Memory B cell (primary cell): ENCODE results near the gene SLC1A2.

ENCODE experiments used
- ATAC-seq: fragments of 150-1000 bp; cut with Tn5 transposase; 2 replicates; pipeline ENCODE4 v1.10.0; 2021; ENCODE audit warnings: low read depth, mild to moderate bottlenecking, moderate library complexity
- DNase-seq, 2 donors: peaks; one replicate each; pipeline ENCODE4 v3.0.0; 2022; ENCODE audit warnings: low spot score in 2 of 2
- H3K27ac Mint-ChIP-seq: one replicate; pipeline ENCODE4 v1.8.0; 2022; ENCODE audit warnings: mild to moderate bottlenecking, moderate library complexity, mixed read lengths
- H3K27me3 Mint-ChIP-seq: one replicate; pipeline ENCODE4 v1.8.0; 2022; ENCODE audit warnings: mixed read lengths
- H3K36me3 Mint-ChIP-seq: one replicate; pipeline ENCODE4 v1.8.0; 2022; ENCODE audit warnings: mild to moderate bottlenecking, mixed read lengths
- H3K4me1 Mint-ChIP-seq: one replicate; pipeline ENCODE4 v1.8.0; 2022; ENCODE audit warnings: mixed read lengths
- H3K4me3 Mint-ChIP-seq: one replicate; pipeline ENCODE4 v1.8.0; 2022; ENCODE audit warnings: mild to moderate bottlenecking, moderate library complexity, mixed read lengths
- H3K9me3 Mint-ChIP-seq: one replicate; pipeline ENCODE4 v1.8.0; 2022; ENCODE audit warnings: mixed read lengths

The SLC1A2 gene

GRCh38 chr11:35398881-35399280, 20.5 kb downstream of the SLC1A2 start:
- DNase-seq (no peak), ATAC-seq (no peak)
- Mint-ChIP-seq H3K9me3 (no peaks in the 10 kb centered on the region), H3K4me3 (no peak overlapping the region), H3K27me3 (peaks cover 4% of the 10 kb centered on the region), H3K27ac (no peak overlapping the region), H3K36me3 (no peaks in the 10 kb centered on the region), H3K4me1 (no peaks in the 10 kb centered on the region)

GRCh38 chr11:35394941-35395340, 24.4 kb downstream of the SLC1A2 start:
- Mint-ChIP-seq H3K27me3 (peaks cover 4% of the 10 kb centered on the region), H3K36me3 (no peaks in the 10 kb centered on the region), H3K27ac (no peak overlapping the region), H3K4me3 (no peak overlapping the region), H3K9me3 (no peaks in the 10 kb centered on the region), H3K4me1 (peaks cover 13% of the 10 kb centered on the region)
- ATAC-seq = no peak
- no peak for DNase-seq

- DNase-seq (no peak), ATAC-seq (no peak)
- no peaks in the 10 kb centered on the region for H3K36me3 Mint-ChIP-seq
- H3K4me3 Mint-ChIP-seq = no peak overlapping the region
- H3K27me3 Mint-ChIP-seq = peaks cover under 1% of the 10 kb centered on the region
- H3K9me3 Mint-ChIP-seq = no peaks in the 10 kb centered on the region
- H3K27ac Mint-ChIP-seq = no peak overlapping the region
- peaks cover 13% of the 10 kb centered on the region for H3K4me1 Mint-ChIP-seq
Observed at GRCh38 chr11:35393098-35393497, 26.3 kb downstream of the SLC1A2 start.

GRCh38 chr11:35391922-35392688, 27.3 kb downstream of the SLC1A2 start:
- Mint-ChIP-seq H3K27ac (peak overlapping the region; percentile 68), H3K36me3 (no peaks in the 10 kb centered on the region), H3K27me3 (no peaks in the 10 kb centered on the region), H3K4me3 (peak overlapping the region; percentile 74), H3K9me3 (no peaks in the 10 kb centered on the region), H3K4me1 (peaks cover 13% of the 10 kb centered on the region)
- ATAC-seq (peak; percentile 75), DNase-seq (peak; percentile 86 to 91)

GRCh38 chr11:35390737-35391682, 28.3 kb downstream of the SLC1A2 start:
- Mint-ChIP-seq H3K36me3 (no peaks in the 10 kb centered on the region), H3K4me1 (peaks cover 13% of the 10 kb centered on the region), H3K27ac (peak overlapping the region; percentile 68), H3K27me3 (no peaks in the 10 kb centered on the region), H3K4me3 (peak overlapping the region; percentile 74), H3K9me3 (no peaks in the 10 kb centered on the region)
- ATAC-seq (peak; percentile 69), DNase-seq (no peak)

GRCh38 chr11:35389897-35390465, 29.4 kb downstream of the SLC1A2 start:
- Mint-ChIP-seq H3K36me3 (no peaks in the 10 kb centered on the region), H3K4me3 (no peak overlapping the region), H3K9me3 (no peaks in the 10 kb centered on the region), H3K4me1 (peaks cover 13% of the 10 kb centered on the region), H3K27me3 (no peaks in the 10 kb centered on the region), H3K27ac (no peak overlapping the region)
- DNase-seq (no peak), ATAC-seq (no peak)

GRCh38 chr11:35389112-35389511, 30.2 kb downstream of the SLC1A2 start:
- Mint-ChIP-seq H3K36me3 (no peaks in the 10 kb centered on the region), H3K4me1 (peaks cover 13% of the 10 kb centered on the region), H3K27ac (no peak overlapping the region), H3K9me3 (no peaks in the 10 kb centered on the region), H3K27me3 (no peaks in the 10 kb centered on the region), H3K4me3 (no peak overlapping the region)
- DNase-seq = no peak
- ATAC-seq = no peak

- Mint-ChIP-seq H3K9me3 (no peaks in the 10 kb centered on the region), H3K27ac (peak overlapping the region; percentile 47), H3K4me3 (no peak overlapping the region), H3K27me3 (no peaks in the 10 kb centered on the region), H3K4me1 (peaks cover 13% of the 10 kb centered on the region), H3K36me3 (no peaks in the 10 kb centered on the region)
- ATAC-seq = no peak
- no peak for DNase-seq
Observed at GRCh38 chr11:35388061-35388460, 31.3 kb downstream of the SLC1A2 start.

GRCh38 chr11:35387111-35387982, 32.0 kb downstream of the SLC1A2 start:
- Mint-ChIP-seq H3K4me1 (peaks cover 13% of the 10 kb centered on the region), H3K27me3 (no peaks in the 10 kb centered on the region), H3K36me3 (no peaks in the 10 kb centered on the region), H3K9me3 (no peaks in the 10 kb centered on the region), H3K4me3 (no peak overlapping the region), H3K27ac (peak overlapping the region; percentile 47)
- no peak for ATAC-seq
- no peak for DNase-seq

- no peak for DNase-seq
- Mint-ChIP-seq H3K9me3 (no peaks in the 10 kb centered on the region), H3K4me1 (no peaks in the 10 kb centered on the region), H3K27ac (no peak overlapping the region), H3K27me3 (no peaks in the 10 kb centered on the region), H3K4me3 (no peak overlapping the region), H3K36me3 (no peaks in the 10 kb centered on the region)
- ATAC-seq = no peak
Observed at GRCh38 chr11:35383953-35384352, 35.4 kb downstream of the SLC1A2 start.

- no peak for ATAC-seq
- Mint-ChIP-seq H3K4me1 (peaks cover 2% of the 10 kb centered on the region), H3K9me3 (no peaks in the 10 kb centered on the region), H3K27me3 (no peaks in the 10 kb centered on the region), H3K27ac (no peak overlapping the region), H3K36me3 (no peaks in the 10 kb centered on the region), H3K4me3 (no peak overlapping the region)
- no peak for DNase-seq
Observed at GRCh38 chr11:35381709-35382322, 37.5 kb downstream of the SLC1A2 start.

GRCh38 chr11:35380603-35381002, 38.8 kb downstream of the SLC1A2 start:
- no peak for ATAC-seq
- H3K36me3 Mint-ChIP-seq = no peaks in the 10 kb centered on the region
- H3K9me3 Mint-ChIP-seq = no peaks in the 10 kb centered on the region
- no peak overlapping the region for H3K4me3 Mint-ChIP-seq
- no peak for DNase-seq
- H3K27ac Mint-ChIP-seq = no peak overlapping the region
- H3K27me3 Mint-ChIP-seq = no peaks in the 10 kb centered on the region
- peaks cover 2% of the 10 kb centered on the region for H3K4me1 Mint-ChIP-seq

GRCh38 chr11:35377262-35377661, 42.1 kb downstream of the SLC1A2 start:
- Mint-ChIP-seq H3K27me3 (no peaks in the 10 kb centered on the region), H3K27ac (no peak overlapping the region), H3K4me1 (peaks cover 7% of the 10 kb centered on the region), H3K4me3 (no peak overlapping the region), H3K9me3 (no peaks in the 10 kb centered on the region), H3K36me3 (no peaks in the 10 kb centered on the region)
- ATAC-seq = no peak
- no peak for DNase-seq
